Naive thymus-derived CD8-positive, alpha-beta T cell (primary cell): ENCODE data around the gene APBA2. TPM values are rescaled to one million over a fixed set of nuclear protein-coding genes. Genes with fewer than 3 reads are reported as not detected.

ENCODE experiments used
- ATAC-seq, 2 donors: fragments of 150-1000 bp; cut with Tn5 transposase in 1 of 2; sonication (Bioruptor Pico), chemical (Tn5 transposase) in 1 of 2; 1 replicate in 1 of 2; 2 replicates in 1 of 2; pipeline ENCODE4 v1.10.0; 2021; ENCODE audit warnings: mild to moderate bottlenecking in 2 of 2, moderate library complexity in 2 of 2
- POLR2A ChIA-PET: fragments of 350-600 bp; sonication (Branson Sonifier 250); formaldehyde crosslinking; loops from one replicate; lab custom pipeline; 2021; ENCODE audit warnings: antibody characterized with exemption; lab: Charles Lee
- DNase-seq, 10 donors: peaks; one replicate each; pipeline versions ENCODE4 v3.0.0 to v3.0.0-alpha.2; 2020 to 2022
- H3K27ac Mint-ChIP-seq, 10 donors: one replicate each; pipeline ENCODE4 v1.8.0; 2020 to 2022; ENCODE audit warnings: mild to moderate bottlenecking in 10 of 10, mixed read lengths in 10 of 10, moderate library complexity in 4 of 10, inconsistent platforms in 1 of 10
- H3K27me3 Mint-ChIP-seq, 5 donors: one replicate each; pipeline ENCODE4 v1.8.0; 2021 to 2022; ENCODE audit warnings: mixed read lengths in 5 of 5
- H3K36me3 Mint-ChIP-seq, 3 donors: one replicate each; pipeline ENCODE4 v1.8.0; 2020 to 2022; ENCODE audit warnings: mixed read lengths in 3 of 3, mild to moderate bottlenecking in 2 of 3, inconsistent platforms in 1 of 3
- H3K4me1 Mint-ChIP-seq, 4 donors: one replicate each; pipeline ENCODE4 v1.8.0; 2021 to 2022; ENCODE audit warnings: mixed read lengths in 4 of 4
- H3K4me3 Mint-ChIP-seq, 10 donors: one replicate each; pipeline ENCODE4 v1.8.0; 2020 to 2022; ENCODE audit warnings: mild to moderate bottlenecking in 10 of 10, mixed read lengths in 10 of 10, moderate library complexity in 6 of 10, inconsistent platforms in 1 of 10
- H3K9me3 Mint-ChIP-seq, 9 donors: one replicate each; pipeline ENCODE4 v1.8.0; 2020 to 2022; ENCODE audit warnings: mixed read lengths in 9 of 9, mild to moderate bottlenecking in 3 of 9, inconsistent platforms in 1 of 9, moderate library complexity in 1 of 9
- polyA plus RNA-seq, 3 donors: library from polyadenylated mRNA; unstranded; fragments of 300-500 nt; fragmentation: Illumina TruSeq; gene quantifications; one replicate each; pipeline ENCODE4 v1.2.3, GENCODE V29; 2021
- total RNA-seq, 8 experiments: library from RNA in 2 of 8; stranded (reverse) in 2 of 8; gene quantifications; one replicate each; pipeline ENCODE4 v1.2.3 and lab custom pipeline; 2021 to 2026

Gene APBA2
- total and polyA plus RNA-seq, 5 experiments from 2014 or later, result 75.5 to 216 (median 164) TPM

DNA sequence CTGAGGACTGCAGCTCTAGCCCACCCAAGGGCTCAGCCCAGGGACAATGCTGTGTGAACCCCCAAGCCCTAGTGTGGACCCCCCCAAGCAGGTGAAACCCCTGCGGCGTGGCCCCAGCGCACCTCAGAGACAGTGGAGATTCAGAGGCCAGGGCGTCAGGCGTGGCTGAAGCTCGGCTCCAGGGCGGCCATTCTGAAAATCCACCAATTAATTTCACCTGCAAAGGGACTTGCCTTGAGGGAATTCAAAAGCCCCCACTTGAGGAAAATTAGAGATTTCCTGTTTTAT, 235.5 kb downstream of the APBA2 start:
- DNase-seq (peak in 1 of 10 donors; percentile 56), ATAC-seq (no peak)
- H3K27ac Mint-ChIP-seq, result peak overlapping the region in 1 of 10 donors; percentile 24
- peaks cover 0 to under 1% (median 0%) of the 10 kb centered on the region in 9 donors for H3K9me3 Mint-ChIP-seq
- peaks cover 0 to 8% (median 0%) of the 10 kb centered on the region in 3 donors for H3K36me3 Mint-ChIP-seq
- POLR2A ChIA-PET, result interaction anchor here (0.6 kb wide), 1 partner anchor 260 kb away, joined by 3 read pairs; no protein-coding TSS in a partner anchor
- peaks cover 0 to 3% (median under 1%) of the 10 kb centered on the region in 4 donors for H3K4me1 Mint-ChIP-seq
- H3K4me3 Mint-ChIP-seq, result no peak overlapping the region
- H3K27me3 Mint-ChIP-seq, result peaks cover 0 to 1% (median 0%) of the 10 kb centered on the region in 5 donors

DNA sequence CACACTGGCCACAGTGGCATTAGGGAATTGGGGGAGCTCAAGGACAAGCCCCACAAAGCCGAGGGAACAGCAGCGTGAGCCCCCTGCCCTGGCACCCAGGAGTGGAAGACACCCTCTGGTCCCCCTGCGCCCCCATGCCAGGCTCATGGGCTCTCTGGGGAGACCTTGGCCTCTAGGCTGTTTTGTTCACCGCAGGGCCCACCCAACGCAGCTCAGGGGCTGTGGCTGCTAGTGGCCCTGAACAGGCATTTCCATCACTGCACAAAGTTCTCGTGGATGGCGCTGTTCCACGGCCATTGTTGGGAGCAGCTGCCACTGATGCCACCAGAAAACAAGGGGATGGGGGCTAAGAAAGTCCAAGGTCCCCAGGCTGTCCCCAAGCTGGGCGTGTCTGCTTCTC, 236.1 kb downstream of the APBA2 start:
- Mint-ChIP-seq H3K27me3 (peaks cover 0 to 1% (median 0%) of the 10 kb centered on the region in 5 donors), H3K9me3 (peaks cover 0 to 1% (median 0%) of the 10 kb centered on the region in 9 donors), H3K27ac (peak overlapping the region in 1 of 10 donors; percentile 59), H3K4me3 (peak overlapping the region in 1 of 10 donors; percentile 42), H3K4me1 (peaks cover 0 to 2% (median 0%) of the 10 kb centered on the region in 4 donors), H3K36me3 (peaks cover 0 to 6% (median 0%) of the 10 kb centered on the region in 3 donors)
- POLR2A ChIA-PET, result no interaction called here
- DNase-seq (peak in 1 of 10 donors; percentile 60), ATAC-seq (no peak)

DNA sequence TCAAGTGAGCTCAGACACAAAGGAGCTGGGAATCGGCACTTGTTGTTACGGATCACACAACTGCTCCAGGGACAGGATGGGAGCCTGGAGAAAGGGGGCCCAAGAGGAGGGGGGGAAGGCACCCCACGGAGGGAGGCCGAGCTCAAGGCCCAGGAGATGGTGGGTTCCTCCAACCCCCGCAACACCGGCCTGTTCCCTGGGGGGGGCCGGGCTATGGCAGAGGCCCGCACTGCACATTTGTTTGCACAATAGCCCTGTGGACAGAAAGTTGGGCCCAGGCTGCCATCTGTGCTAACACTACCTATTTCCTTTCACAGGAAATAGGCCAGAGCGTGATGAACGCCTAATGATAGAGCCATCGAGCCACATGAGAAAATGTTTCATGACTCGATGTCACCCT, 236.7 kb downstream of the APBA2 start:
- POLR2A ChIA-PET, result no interaction called here
- Mint-ChIP-seq H3K4me1 (peaks cover 0 to 2% (median 0%) of the 10 kb centered on the region in 4 donors), H3K27me3 (peaks cover 0 to 1% (median 0%) of the 10 kb centered on the region in 5 donors), H3K4me3 (peak overlapping the region in 2 of 10 donors; percentile 4 to 42), H3K27ac (peak overlapping the region in 3 of 10 donors; percentile 34 to 59 (median 43)), H3K9me3 (peaks cover 0 to 1% (median 0%) of the 10 kb centered on the region in 9 donors), H3K36me3 (peaks cover 0 to 6% (median 0%) of the 10 kb centered on the region in 3 donors)
- no peak for DNase-seq
- no peak for ATAC-seq

DNA sequence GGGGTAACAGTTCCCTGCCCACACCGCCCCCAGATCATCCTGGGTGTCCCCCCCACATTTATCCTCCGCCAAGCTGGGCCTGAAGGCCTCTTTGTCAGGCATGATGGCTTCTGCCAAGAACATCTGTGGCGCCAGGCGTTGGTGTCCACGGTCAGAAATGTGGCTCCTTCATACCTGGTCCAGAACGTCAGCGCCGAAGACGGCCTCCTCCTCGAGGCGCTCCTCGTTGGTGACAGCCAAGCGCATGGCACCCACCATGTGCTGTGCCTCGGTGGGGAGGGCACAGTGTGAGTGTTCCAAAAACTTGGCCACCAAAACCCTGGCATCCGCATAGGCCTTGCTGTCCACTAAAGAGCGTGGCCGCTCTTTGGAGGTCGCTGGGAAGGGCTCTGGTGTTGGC, 237.4 kb downstream of the APBA2 start:
- Mint-ChIP-seq H3K27ac (peak overlapping the region in 1 of 10 donors; percentile 43), H3K27me3 (peaks cover 0 to 2% (median 0%) of the 10 kb centered on the region in 5 donors), H3K36me3 (no peaks in the 10 kb centered on the region), H3K4me3 (peak overlapping the region in 1 of 10 donors; percentile 29), H3K9me3 (peaks cover 0 to 1% (median 0%) of the 10 kb centered on the region in 9 donors), H3K4me1 (peaks cover 0 to 2% (median 0%) of the 10 kb centered on the region in 4 donors)
- ATAC-seq (no peak), DNase-seq (peak in 1 of 10 donors; percentile 26)
- POLR2A ChIA-PET, result no interaction called here

DNA sequence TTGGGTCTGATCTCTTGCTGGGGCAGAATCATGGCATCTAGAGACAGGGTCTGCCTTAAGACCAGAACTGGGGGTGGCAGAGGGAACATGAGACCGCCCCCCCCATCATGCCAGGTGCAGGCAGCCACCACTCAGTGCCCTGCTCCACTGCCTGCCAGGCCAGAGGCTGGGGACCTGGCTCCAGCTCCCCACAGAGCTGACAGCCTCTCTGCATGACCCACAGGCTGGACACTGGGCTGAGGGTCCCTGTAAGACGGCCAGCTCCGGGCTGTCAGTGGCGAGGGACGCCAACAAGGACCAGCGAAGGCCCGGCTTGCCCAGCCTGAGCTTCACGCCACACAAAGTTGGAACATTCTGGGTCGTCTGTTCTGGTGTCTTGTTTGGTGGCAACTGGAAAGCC, 238.2 kb downstream of the APBA2 start:
- Mint-ChIP-seq H3K27me3 (peaks cover 0 to 5% (median 0%) of the 10 kb centered on the region in 5 donors), H3K4me3 (no peak overlapping the region), H3K27ac (no peak overlapping the region), H3K9me3 (peaks cover 0 to 1% (median 0%) of the 10 kb centered on the region in 9 donors), H3K4me1 (peaks cover 0 to 2% (median 0%) of the 10 kb centered on the region in 4 donors), H3K36me3 (no peaks in the 10 kb centered on the region)
- no peak for ATAC-seq
- POLR2A ChIA-PET, result no interaction called here
- peak in 1 of 10 donors; percentile 34 for DNase-seq

DNA sequence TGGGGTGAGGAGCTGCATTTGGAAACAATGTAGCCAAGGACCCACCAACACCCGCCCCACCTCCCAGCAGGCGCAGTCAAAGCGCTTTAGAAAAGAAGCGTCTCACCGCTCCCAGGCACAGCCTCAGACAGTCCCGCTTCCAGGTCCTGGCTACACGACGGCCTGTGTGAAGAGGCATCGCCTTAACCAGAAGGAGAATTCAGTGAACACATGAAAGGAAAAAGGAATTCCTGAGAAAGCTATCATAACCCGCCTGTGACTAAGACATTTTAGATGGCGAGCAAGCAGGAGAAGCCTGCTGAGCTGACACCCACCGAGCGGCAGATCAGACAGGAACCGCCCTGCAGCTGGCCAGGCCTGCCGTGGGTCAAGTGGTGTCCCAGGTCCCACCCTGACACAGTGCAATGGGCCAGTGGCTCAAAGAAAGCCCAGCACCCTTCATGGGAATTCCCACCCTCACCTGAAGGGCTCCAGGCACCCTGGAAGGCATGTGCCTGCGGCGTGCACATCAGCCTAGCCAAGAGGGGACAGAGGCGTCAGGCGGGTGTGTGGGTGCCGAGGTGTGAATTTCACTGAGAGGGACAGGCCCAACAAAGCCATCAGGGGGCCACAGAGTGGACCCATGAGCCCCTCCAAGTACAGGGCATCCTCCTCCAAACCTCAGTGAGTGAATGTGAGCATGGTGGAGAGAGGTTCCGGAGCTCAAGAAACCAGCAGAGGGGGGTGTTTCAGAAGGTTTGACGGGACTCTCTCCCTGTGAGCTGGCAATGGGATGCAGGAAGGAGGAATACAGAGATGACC, 239.0 kb downstream of the APBA2 start:
- Mint-ChIP-seq H3K9me3 (peaks cover 0 to 1% (median 0%) of the 10 kb centered on the region in 9 donors), H3K36me3 (no peaks in the 10 kb centered on the region), H3K27ac (peak overlapping the region in 1 of 10 donors; percentile 16), H3K4me3 (no peak overlapping the region), H3K4me1 (peaks cover 0 to 2% (median 0%) of the 10 kb centered on the region in 4 donors), H3K27me3 (peaks cover 0 to 8% (median 0%) of the 10 kb centered on the region in 5 donors)
- POLR2A ChIA-PET, result no interaction called here
- DNase-seq, result peak in 1 of 10 donors; percentile 31
- ATAC-seq, result no peak

GRCh38 chr15:29125382-29126207, 239.8 kb downstream of the APBA2 start:
- no peak for ATAC-seq
- Mint-ChIP-seq H3K4me3 (no peak overlapping the region), H3K27me3 (peaks cover 0 to 13% (median 2%) of the 10 kb centered on the region in 5 donors), H3K4me1 (peaks cover 0 to 2% (median 0%) of the 10 kb centered on the region in 4 donors), H3K27ac (no peak overlapping the region), H3K36me3 (no peaks in the 10 kb centered on the region), H3K9me3 (peaks cover 0 to 1% (median 0%) of the 10 kb centered on the region in 9 donors)
- POLR2A ChIA-PET, result no interaction called here
- DNase-seq, result peak in 1 of 10 donors; percentile 54

GRCh38 chr15:29126208-29126536, 240.4 kb downstream of the APBA2 start:
- peak in 1 of 10 donors; percentile 47 for DNase-seq
- H3K27ac Mint-ChIP-seq, result no peak overlapping the region
- no peak for ATAC-seq
- no peak overlapping the region for H3K4me3 Mint-ChIP-seq
- H3K36me3 Mint-ChIP-seq, result no peaks in the 10 kb centered on the region
- POLR2A ChIA-PET, result no interaction called here
- peaks cover 0 to 2% (median 0%) of the 10 kb centered on the region in 4 donors for H3K4me1 Mint-ChIP-seq
- peaks cover 0 to 14% (median 3%) of the 10 kb centered on the region in 5 donors for H3K27me3 Mint-ChIP-seq
- peaks cover 0 to 1% (median 0%) of the 10 kb centered on the region in 9 donors for H3K9me3 Mint-ChIP-seq

GRCh38 chr15:29126821-29127461, 241.2 kb downstream of the APBA2 start:
- ATAC-seq (no peak), DNase-seq (peak in 1 of 10 donors; percentile 49)
- POLR2A ChIA-PET, result no interaction called here
- Mint-ChIP-seq H3K36me3 (no peaks in the 10 kb centered on the region), H3K4me1 (peaks cover 0 to 6% (median 4%) of the 10 kb centered on the region in 4 donors), H3K4me3 (no peak overlapping the region), H3K27me3 (peaks cover 0 to 20% (median 9%) of the 10 kb centered on the region in 5 donors), H3K9me3 (peaks cover 0 to 1% (median 0%) of the 10 kb centered on the region in 9 donors), H3K27ac (no peak overlapping the region)

GRCh38 chr15:29127506-29128430, 242.0 kb downstream of the APBA2 start:
- DNase-seq, result peak in 1 of 10 donors; percentile 35
- Mint-ChIP-seq H3K27ac (peak overlapping the region in 1 of 10 donors; percentile 40), H3K4me1 (peaks cover 0 to 13% (median 3%) of the 10 kb centered on the region in 4 donors), H3K36me3 (no peaks in the 10 kb centered on the region), H3K4me3 (no peak overlapping the region), H3K9me3 (peaks cover 0 to 1% (median 0%) of the 10 kb centered on the region in 9 donors), H3K27me3 (peaks cover 0 to 22% (median 11%) of the 10 kb centered on the region in 5 donors)
- ATAC-seq, result no peak
- POLR2A ChIA-PET, result no interaction called here

- H3K4me3 Mint-ChIP-seq, result no peak overlapping the region
- peak in 1 of 10 donors; percentile 50 for DNase-seq
- peak overlapping the region in 1 of 10 donors; percentile 40 for H3K27ac Mint-ChIP-seq
- peaks cover 0 to 1% (median 0%) of the 10 kb centered on the region in 9 donors for H3K9me3 Mint-ChIP-seq
- H3K4me1 Mint-ChIP-seq, result peaks cover 0 to 13% (median 4%) of the 10 kb centered on the region in 4 donors
- POLR2A ChIA-PET, result no interaction called here
- ATAC-seq, result no peak
- H3K36me3 Mint-ChIP-seq, result no peaks in the 10 kb centered on the region
- peaks cover 0 to 31% (median 15%) of the 10 kb centered on the region in 5 donors for H3K27me3 Mint-ChIP-seq
Observed at GRCh38 chr15:29128671-29129070, 242.9 kb downstream of the APBA2 start.
